Measurements from ENCODE around the gene CDON.

Gene CDON

GRCh38 chr11:125968354-125968753 is 94.3 kb downstream of the CDON start:
- Histone ChIP-seq H3K27me3 (ENCODE audit: insufficient read depth, poor library complexity, severe bottlenecking) (no peaks in the 10 kb centered on the region), H3K27ac (replicated peaks) (no peak overlapping the region), H3K4me3 (replicated peaks; ENCODE audit: insufficient read depth, low read length) (no peak overlapping the region)
- DNase-seq (ENCODE audit: low read depth in 1 of 2, low spot score in 1 of 2): peak in 1 of 2 experiments; percentile 38
- TF ChIP-seq SPI1 (IDR thresholded peaks at IDR 0.05; ENCODE audit: borderline replicate concordance, low read depth) (no peak), POLR2AphosphoS5 (IDR thresholded peaks at IDR 0.05; ENCODE audit: low read depth) (no peak), CTCF (IDR thresholded peaks at IDR 0.05; ENCODE audit: insufficient read depth, low read length) (no peak), REST (IDR thresholded peaks at IDR 0.05; ENCODE audit: insufficient replicate concordance, low read depth) (no peak), GABPA (IDR thresholded peaks at IDR 0.05; ENCODE audit: low read depth) (no peak)

- H3K27me3 ChIP-seq (ENCODE audit: insufficient read depth, poor library complexity, severe bottlenecking): no peaks in the 10 kb centered on the region
- H3K27ac ChIP-seq (replicated peaks): no peak overlapping the region
- H3K4me3 ChIP-seq (replicated peaks; ENCODE audit: insufficient read depth, low read length): no peak overlapping the region
- DNase-seq (ENCODE audit: low read depth in 1 of 2, low spot score in 1 of 2): no peak
- TF ChIP-seq SPI1 (IDR thresholded peaks at IDR 0.05; ENCODE audit: borderline replicate concordance, low read depth) (no peak), GABPA (IDR thresholded peaks at IDR 0.05; ENCODE audit: low read depth) (no peak), CTCF (IDR thresholded peaks at IDR 0.05; ENCODE audit: insufficient read depth, low read length) (no peak), REST (IDR thresholded peaks at IDR 0.05; ENCODE audit: insufficient replicate concordance, low read depth) (no peak), POLR2AphosphoS5 (IDR thresholded peaks at IDR 0.05; ENCODE audit: low read depth) (no peak)
Observed at GRCh38 chr11:125967515-125967914, 95.2 kb downstream of the CDON start.

- H3K27me3 ChIP-seq (ENCODE audit: insufficient read depth, poor library complexity, severe bottlenecking): no peaks in the 10 kb centered on the region
- no peak for DNase-seq (ENCODE audit: low read depth in 1 of 2, low spot score in 1 of 2)
- H3K27ac ChIP-seq (replicated peaks): no peak overlapping the region
- no peak overlapping the region for H3K4me3 ChIP-seq (replicated peaks; ENCODE audit: insufficient read depth, low read length)
- TF ChIP-seq POLR2AphosphoS5 (IDR thresholded peaks at IDR 0.05; ENCODE audit: low read depth) (no peak), SPI1 (IDR thresholded peaks at IDR 0.05; ENCODE audit: borderline replicate concordance, low read depth) (no peak), CTCF (IDR thresholded peaks at IDR 0.05; ENCODE audit: insufficient read depth, low read length) (no peak), REST (IDR thresholded peaks at IDR 0.05; ENCODE audit: insufficient replicate concordance, low read depth) (no peak), GABPA (IDR thresholded peaks at IDR 0.05; ENCODE audit: low read depth) (no peak)
Observed at GRCh38 chr11:125960771-125961170, 101.9 kb downstream of the CDON start.

Data from HL-60 (cell line).